WTC11 (cell line): ENCODE data around the gene UBA3. TPM values are rescaled to one million over a fixed set of nuclear protein-coding genes. Genes with fewer than 3 reads are reported as not detected.

Experiments used
- ATAC-seq: fragments of 200-7000 bp; cut with Tn5 transposase; 2 replicates; pipeline ENCODE4 v1.10.0; 2021; ENCODE audit warnings: mild to moderate bottlenecking, moderate library complexity
- CTCF ChIA-PET: fragments of 300-600 bp; sonication (Branson Sonifier 250); formaldehyde crosslinking; loops from one replicate; lab custom pipeline; 2021; ENCODE audit warnings: antibody characterized with exemption; lab: Charles Lee
- POLR2A ChIA-PET: fragments of 350-600 bp; sonication (Branson Sonifier 250); formaldehyde crosslinking; loops from one replicate; lab custom pipeline; 2021; ENCODE audit warnings: antibody characterized with exemption; lab: Charles Lee
- DNase-seq: peaks from one replicate; pipeline ENCODE4 v3.0.0; 2021; ENCODE audit warnings: low spot score
- H3K27ac Mint-ChIP-seq: 2 replicates; pipeline ENCODE4 v1.8.0; 2021; ENCODE audit warnings: mixed read lengths
- H3K27me3 Mint-ChIP-seq: 2 replicates; pipeline ENCODE4 v1.8.0; 2021; ENCODE audit warnings: low read depth, mild to moderate bottlenecking, moderate library complexity, mixed read lengths
- H3K36me3 Mint-ChIP-seq: 2 replicates; pipeline ENCODE4 v1.8.0; 2021; ENCODE audit warnings: mixed read lengths
- H3K4me1 Mint-ChIP-seq: 2 replicates; pipeline ENCODE4 v1.8.0; 2022; ENCODE audit warnings: mixed read lengths
- H3K4me3 Mint-ChIP-seq: 2 replicates; pipeline ENCODE4 v1.8.0; 2021; ENCODE audit warnings: mild to moderate bottlenecking, moderate library complexity, mixed read lengths
- H3K9me3 Mint-ChIP-seq: 2 replicates; pipeline ENCODE4 v1.8.0; 2021; ENCODE audit warnings: mixed read lengths
- AR ChIP-seq: fragments of 250-450 bp; sonication (Bioruptor Pico); IDR thresholded peaks from 2 replicates; pipeline ENCODE4 v1.9.0; 2021; ENCODE audit warnings: mild to moderate bottlenecking
- ATF2 ChIP-seq: sonication (generic); formaldehyde crosslinking; IDR thresholded peaks from 2 replicates; pipeline ENCODE4 v1.8.1; 2022; ENCODE audit warnings: low read depth, missing genetic modification reagents, borderline replicate concordance
- CDX4 ChIP-seq: fragments of 250-450 bp; sonication (Bioruptor Pico); IDR thresholded peaks from 2 replicates; pipeline ENCODE4 v1.9.0; 2021; ENCODE audit warnings: moderate library complexity, mild to moderate bottlenecking, inconsistent platforms, borderline replicate concordance
- CREB1 ChIP-seq: sonication (generic); formaldehyde crosslinking; IDR thresholded peaks from 2 replicates; pipeline ENCODE4 v1.8.0; 2023; ENCODE audit warnings: mild to moderate bottlenecking, missing genetic modification reagents
- EMX1 ChIP-seq: fragments of 250-450 bp; sonication (Bioruptor Pico); IDR thresholded peaks from 2 replicates; pipeline ENCODE4 v1.8.0; 2021; ENCODE audit warnings: mild to moderate bottlenecking
- ETV6 ChIP-seq: sonication (generic); formaldehyde crosslinking; IDR thresholded peaks from 2 replicates; pipeline ENCODE4 v1.8.1; 2022; ENCODE audit warnings: mild to moderate bottlenecking, missing genetic modification reagents
- GTF2I ChIP-seq: fragments of 250-450 bp; sonication (Bioruptor Pico); conservative IDR thresholded peaks from 2 replicates; pipeline ENCODE4 v1.4.0; 2021; ENCODE audit warnings: mild to moderate bottlenecking
- JAZF1 ChIP-seq: fragments of 250-450 bp; sonication (Bioruptor Pico); IDR thresholded peaks from 2 replicates; pipeline ENCODE4 v1.9.0; 2021; ENCODE audit warnings: moderate library complexity, mild to moderate bottlenecking, inconsistent platforms
- JUN ChIP-seq: sonication (generic); formaldehyde crosslinking; IDR thresholded peaks from 2 replicates; pipeline ENCODE4 v1.8.0; 2023; ENCODE audit warnings: mild to moderate bottlenecking, missing genetic modification reagents
- KAT7 ChIP-seq: sonication (generic); formaldehyde crosslinking; IDR thresholded peaks from 2 replicates; pipeline ENCODE4 v1.8.1; 2023; ENCODE audit warnings: missing genetic modification reagents, mild to moderate bottlenecking, borderline replicate concordance
- MYBL2 ChIP-seq: sonication (generic); formaldehyde crosslinking; IDR thresholded peaks from 2 replicates; pipeline ENCODE4 v1.8.1; 2023; ENCODE audit warnings: mild to moderate bottlenecking, moderate library complexity, missing genetic modification reagents
- NFYB ChIP-seq: sonication (generic); formaldehyde crosslinking; conservative IDR thresholded peaks from 2 replicates; pipeline ENCODE4 v1.8.0; 2022; ENCODE audit warnings: low read depth, missing genetic modification reagents
- SOX15 ChIP-seq: fragments of 250-450 bp; sonication (Bioruptor Pico); IDR thresholded peaks from 2 replicates; pipeline ENCODE4 v1.9.0; 2021; ENCODE audit warnings: mild to moderate bottlenecking
- STAT6 ChIP-seq: sonication (generic); formaldehyde crosslinking; conservative IDR thresholded peaks from 2 replicates; pipeline ENCODE4 v1.8.1; 2023; ENCODE audit warnings: mild to moderate bottlenecking, low read depth, missing genetic modification reagents, moderate library complexity
- USF2 ChIP-seq: sonication (generic); formaldehyde crosslinking; IDR thresholded peaks from 2 replicates; pipeline ENCODE4 v1.8.1; 2023; ENCODE audit warnings: mild to moderate bottlenecking, missing genetic modification reagents, moderate library complexity
- ZBTB21 ChIP-seq: sonication (generic); formaldehyde crosslinking; IDR thresholded peaks from 2 replicates; pipeline ENCODE4 v1.8.1; 2023; ENCODE audit warnings: mild to moderate bottlenecking, missing genetic modification reagents, borderline replicate concordance
- ZNF263 ChIP-seq: sonication (generic); formaldehyde crosslinking; IDR thresholded peaks from 2 replicates; pipeline ENCODE4 v1.8.1; 2022; ENCODE audit warnings: low read depth, mild to moderate bottlenecking, moderate library complexity, missing genetic modification reagents
- ZNF423 ChIP-seq: fragments of 250-450 bp; sonication (Bioruptor Pico); IDR thresholded peaks from 2 replicates; pipeline ENCODE4 v2.1.2; 2022; ENCODE audit warnings: mild to moderate bottlenecking, moderate library complexity
- ZNF512 ChIP-seq: sonication (generic); formaldehyde crosslinking; IDR thresholded peaks from 2 replicates; pipeline ENCODE4 v1.8.1; 2022; ENCODE audit warnings: missing genetic modification reagents, borderline replicate concordance
- ZNF671 ChIP-seq: fragments of 250-450 bp; sonication (Bioruptor Pico); IDR thresholded peaks from 2 replicates; pipeline ENCODE4 v1.8.0; 2021; ENCODE audit warnings: mild to moderate bottlenecking
- total RNA-seq: library from RNA; stranded (reverse); gene quantifications from 3 replicates; pipeline ENCODE4 v1.2.3, GENCODE V29; 2021

Gene UBA3
- total RNA-seq, 1 experiment from 2014 or later, result 75.0 TPM

GRCh38 chr3:69044608-69045007 lies 35.6 kb downstream of the UBA3 start:
- Mint-ChIP-seq H3K4me1 (no peaks in the 10 kb centered on the region), H3K27ac (no peak overlapping the region), H3K4me3 (no peak overlapping the region), H3K9me3 (no peaks in the 10 kb centered on the region), H3K36me3 (peaks cover 31% of the 10 kb centered on the region), H3K27me3 (no peaks in the 10 kb centered on the region)
- CTCF ChIA-PET, result no interaction called here
- DNase-seq (no peak), ATAC-seq (no peak)
- POLR2A ChIA-PET, result no interaction called here
- no peak for TF ChIP-seq ZBTB21 (CRISPR knock-in tag)
- TF ChIP-seq ZNF423, result no peak
- TF ChIP-seq GTF2I (CRISPR knock-in tag), result no peak
- no peak for TF ChIP-seq CDX4 (CRISPR knock-in tag)
- TF ChIP-seq ZNF671, result no peak
- no peak for TF ChIP-seq ZNF512 (CRISPR knock-in tag)
- TF ChIP-seq EMX1 (CRISPR knock-in tag), result no peak
- no peak for TF ChIP-seq USF2
- TF ChIP-seq ATF2 (CRISPR knock-in tag), result no peak
- no peak for TF ChIP-seq MYBL2
- TF ChIP-seq KAT7, result no peak
- TF ChIP-seq AR (CRISPR knock-in tag), result no peak
- TF ChIP-seq NFYB, result no peak
- no peak for TF ChIP-seq JAZF1 (CRISPR knock-in tag)
- TF ChIP-seq, all 79 proteins: peak for 0

GRCh38 chr3:69033470-69033869 lies 46.7 kb downstream of the UBA3 start:
- ATAC-seq, result no peak
- ChIA-PET CTCF (no interaction called here), POLR2A (no interaction called here)
- no peak for TF ChIP-seq ZNF263 (CRISPR knock-in tag)
- no peak for DNase-seq
- Mint-ChIP-seq H3K4me3 (no peak overlapping the region), H3K27me3 (no peaks in the 10 kb centered on the region), H3K9me3 (no peaks in the 10 kb centered on the region), H3K36me3 (peaks cover 56% of the 10 kb centered on the region), H3K27ac (no peak overlapping the region), H3K4me1 (no peaks in the 10 kb centered on the region)

GRCh38 chr3:69032737-69033136 lies 47.4 kb downstream of the UBA3 start:
- POLR2A ChIA-PET, result no interaction called here
- no peak for ATAC-seq
- Mint-ChIP-seq H3K27me3 (no peaks in the 10 kb centered on the region), H3K4me3 (no peak overlapping the region), H3K4me1 (no peaks in the 10 kb centered on the region), H3K36me3 (peaks cover 55% of the 10 kb centered on the region), H3K27ac (no peak overlapping the region), H3K9me3 (no peaks in the 10 kb centered on the region)
- CTCF ChIA-PET, result interaction anchor here (0.6 to 0.7 kb wide), 3 partner anchors 45 to 141 kb away, joined by 3 to 4 read pairs (median 3); no protein-coding TSS in a partner anchor
- DNase-seq, result no peak
- no peak for TF ChIP-seq JUN (CRISPR knock-in tag)
- TF ChIP-seq GTF2I (CRISPR knock-in tag), result no peak
- no peak for TF ChIP-seq ETV6
- TF ChIP-seq ZNF512 (CRISPR knock-in tag), result no peak
- TF ChIP-seq SOX15 (CRISPR knock-in tag), result no peak
- TF ChIP-seq STAT6 (CRISPR knock-in tag), result no peak
- TF ChIP-seq CREB1 (CRISPR knock-in tag), result no peak
